A549 (cell line): ENCODE data around the gene CDKN2A. TPM values are rescaled to one million over a fixed set of nuclear protein-coding genes. Genes with fewer than 3 reads are reported as not detected.
"Not testable (repeated sequence)": the region's sequence is repeated elsewhere in the genome, so short reads cannot be mapped to it uniquely, and the experiment has no call there.

Experiments
- ATAC-seq, 2 experiments: fragments of 200-7000 bp in 1 of 2; fragments of >200 bp in 1 of 2; cut with Nextera tagmentation in 1 of 2; cut with Tn5 transposase in 1 of 2; 3 replicates each; pipeline versions ENCODE4 v1.8.0 to v1.9.1; 2018 to 2020; ENCODE audit warnings: mild to moderate bottlenecking in 1 of 2, moderate library complexity in 1 of 2
- CTCF ChIA-PET: fragments of 300-600 bp; sonication (Branson Sonifier 250); formaldehyde crosslinking; extraction: SDS; loops from one replicate; lab custom pipeline; 2021; ENCODE audit warnings: antibody characterized with exemption, inconsistent platforms; lab: Yijun Ruan, JAX
- POLR2A ChIA-PET: fragments of 350-600 bp; formaldehyde crosslinking; extraction: SDS; loops from one replicate; lab custom pipeline; 2021; ENCODE audit warnings: antibody characterized with exemption, inconsistent platforms; lab: Yijun Ruan, JAX
- DNase-seq, 2 experiments: peaks; one replicate each; pipeline versions ENCODE4 v3.0.0 to v3.0.0-alpha.2; 2011 to 2016; ENCODE audit warnings: low read depth in 1 of 2, low spot score in 1 of 2
- FAIRE-seq: peaks from 2 replicates; lab custom pipeline; 2011; peaks lifted over from hg19 to GRCh38; lab: Jason Lieb, UNC
- H3K27ac ChIP-seq, 2 experiments: fragments of >200 bp; sonication (Bioruptor Twin); formaldehyde crosslinking; 3 replicates each; pipeline ENCODE4 v1.5.1; 2016 to 2017
- H3K4me1 ChIP-seq: fragments of >200 bp; sonication (Bioruptor Twin); formaldehyde crosslinking; 3 replicates; pipeline ENCODE4 v1.6.1; 2016
- H3K4me2 ChIP-seq: fragments of >200 bp; sonication (Bioruptor Twin); formaldehyde crosslinking; 3 replicates; pipeline ENCODE4 v1.6.1; 2016
- H3K4me3 ChIP-seq: fragments of >200 bp; sonication (Bioruptor Twin); formaldehyde crosslinking; 3 replicates; pipeline ENCODE4 v1.5.1; 2016
- H3K9me3 ChIP-seq: fragments of >200 bp; sonication (Bioruptor Twin); formaldehyde crosslinking; 3 replicates; pipeline ENCODE4 v1.6.1; 2016
- CBX8 ChIP-seq: fragments of 200-600 bp; sonication (generic); IDR thresholded peaks from 2 replicates; pipeline ENCODE4 v1.6.1; 2016
- CEBPB ChIP-seq, 2 experiments: fragments of >200 bp in 1 of 2; sonication (Bioruptor Twin) in 1 of 2; formaldehyde crosslinking in 1 of 2; IDR thresholded peaks; 2 replicates each; pipeline ENCODE4 v1.6.1; 2012 to 2016
- CHD2 ChIP-seq: fragments of 150-350 bp; IDR thresholded peaks from 2 replicates; pipeline ENCODE4 v1.6.1; 2014; ENCODE audit warnings: low read length; ENCODE audit not compliant: partially characterized antibody
- CHD4 ChIP-seq: fragments of 200-600 bp; sonication (generic); IDR thresholded peaks from 2 replicates; pipeline ENCODE4 v1.6.1; 2016; ENCODE audit warnings: antibody characterized with exemption, mild to moderate bottlenecking, borderline replicate concordance
- EHMT2 ChIP-seq: fragments of 200-600 bp; sonication (generic); IDR thresholded peaks from 2 replicates; pipeline ENCODE4 v1.6.1; 2016; ENCODE audit warnings: antibody characterized with exemption, low read depth, mild to moderate bottlenecking, moderate library complexity
- FOSL2 ChIP-seq, 2 experiments: fragments of 450-650 bp in 1 of 2; fragments of >200 bp in 1 of 2; sonication (Bioruptor Twin) in 1 of 2; formaldehyde crosslinking; IDR thresholded peaks; 2 replicates each; pipeline versions ENCODE4 v1.5.0 to v1.6.1; 2016 to 2020; ENCODE audit warnings: mild to moderate bottlenecking in 1 of 2, moderate library complexity in 1 of 2
- FOXS1 ChIP-seq: fragments of 250-450 bp; sonication (Bioruptor Pico); IDR thresholded peaks from 2 replicates; pipeline ENCODE4 v1.5.0; 2020; ENCODE audit warnings: mild to moderate bottlenecking, moderate library complexity
- HOXA7 ChIP-seq: fragments of 250-450 bp; sonication (Bioruptor Pico); IDR thresholded peaks from 2 replicates; pipeline ENCODE4 v1.5.0; 2020; ENCODE audit warnings: mild to moderate bottlenecking, moderate library complexity
- JUN ChIP-seq, 2 experiments: fragments of >200 bp; sonication (Bioruptor Twin); formaldehyde crosslinking; IDR thresholded peaks; 2 replicates in 1 of 2; 3 replicates in 1 of 2; pipeline ENCODE4 v1.6.1; 2016 to 2017
- MAFK ChIP-seq: fragments of 450-650 bp; IDR thresholded peaks from 2 replicates; pipeline ENCODE4 v1.6.1; 2014; ENCODE audit not compliant: partially characterized antibody
- MAX ChIP-seq: IDR thresholded peaks from 2 replicates; pipeline ENCODE4 v1.6.1; 2012
- MYC ChIP-seq: IDR thresholded peaks from 2 replicates; pipeline ENCODE4 v1.6.1; 2012; ENCODE audit warnings: mild to moderate bottlenecking, inconsistent platforms, low read length, improper control_type of control experiment, borderline replicate concordance
- NFE2L2 ChIP-seq: fragments of 150-350 bp; conservative IDR thresholded peaks from 2 replicates; pipeline ENCODE4 v1.6.1; 2014; ENCODE audit warnings: low read length
- NR3C1 ChIP-seq: fragments of >200 bp; sonication (Bioruptor Twin); formaldehyde crosslinking; IDR thresholded peaks from 3 replicates; pipeline ENCODE4 v1.6.1; 2017
- POLR2A ChIP-seq: IDR thresholded peaks from 2 replicates; pipeline ENCODE4 v1.6.1; 2012; ENCODE audit warnings: mild to moderate bottlenecking, low read length
- POLR2AphosphoS2 ChIP-seq: conservative IDR thresholded peaks from 2 replicates; pipeline ENCODE4 v1.6.1; 2012; ENCODE audit warnings: low read length, improper control_type of control experiment, inconsistent platforms
- RAD21 ChIP-seq, 2 experiments: fragments of >200 bp in 1 of 2; sonication (Bioruptor Twin) in 1 of 2; formaldehyde crosslinking in 1 of 2; IDR thresholded peaks in 1 of 2; conservative IDR thresholded peaks in 1 of 2; 2 replicates in 1 of 2; 3 replicates in 1 of 2; pipeline ENCODE4 v1.6.1; 2012 to 2018; ENCODE audit warnings: inconsistent platforms in 1 of 2
- RCOR1 ChIP-seq: fragments of 150-350 bp; IDR thresholded peaks from 2 replicates; pipeline ENCODE4 v1.6.1; 2014; ENCODE audit warnings: antibody characterized with exemption, low read length, low read depth
- RNF2 ChIP-seq: fragments of 200-600 bp; sonication (generic); IDR thresholded peaks from 2 replicates; pipeline ENCODE4 v1.6.1; 2016; ENCODE audit warnings: low read depth, mild to moderate bottlenecking, antibody characterized with exemption, moderate library complexity, borderline replicate concordance
- SMC3 ChIP-seq: fragments of >200 bp; sonication (Bioruptor Twin); formaldehyde crosslinking; IDR thresholded peaks from 3 replicates; pipeline ENCODE4 v1.6.1; 2018; ENCODE audit warnings: inconsistent platforms
- TP53 ChIP-seq: fragments of 250-450 bp; sonication (Bioruptor Pico); IDR thresholded peaks from 2 replicates; pipeline ENCODE4 v1.5.0; 2021; ENCODE audit warnings: mild to moderate bottlenecking, moderate library complexity
- ZNF302 ChIP-seq: fragments of 250-450 bp; sonication (Bioruptor Pico); IDR thresholded peaks from 2 replicates; pipeline ENCODE4 v1.9.0; 2021; ENCODE audit warnings: inconsistent platforms, mild to moderate bottlenecking, moderate library complexity
- WGBS: methylation state at CpG from one replicate; pipeline ENCODE4 v1.1.6; 2017; ENCODE audit errors: missing lambda C conversion rate; 5-methylcytosine and 5-hydroxymethylcytosine counted together
- polyA plus RNA-seq, 4 experiments: library from polyadenylated mRNA; depleted of rRNA in 3 of 4; stranded (reverse); fragments of >200 nt; fragmentation: RNase III in 1 of 4; extraction: RNeasy Plus Mini Kit Qiagen cat#74134 plus additional on column Dnase treatment in 1 of 4; gene quantifications; 2 replicates in 3 of 4; 3 replicates in 1 of 4; pipeline ENCODE4 v1.2.3, GENCODE V29; 2011 to 2017
- TF ChIP-seq, protein P1 (sequence below): fragments of 250-450 bp; sonication (Bioruptor Pico); IDR thresholded peaks from 2 replicates; pipeline ENCODE4 v1.5.0; 2021; ENCODE audit warnings: mild to moderate bottlenecking, moderate library complexity, borderline replicate concordance
- TF ChIP-seq, protein P2 (sequence below): fragments of >200 bp; sonication (Bioruptor Twin); formaldehyde crosslinking; IDR thresholded peaks from 3 replicates; pipeline ENCODE4 v1.5.1; 2016
- TF ChIP-seq, protein P3 (sequence below): fragments of >200 bp; sonication (Bioruptor Twin); formaldehyde crosslinking; IDR thresholded peaks from 2 replicates; pipeline ENCODE4 v1.6.1; 2016

Gene CDKN2A
- polyA plus RNA-seq, 2 of the 4 experiments (the other 2 are of a cell fraction) = not detected

GRCh38 chr9:21965401-21965951, 28.7 kb downstream of the CDKN2A start:
- no peak for DNase-seq
- TF ChIP-seq RNF2 (no peak), CHD2 (no peak), NR3C1 (no peak), CBX8 (no peak)
- no peak for ATAC-seq
- Histone ChIP-seq H3K4me1 (no peaks in the 10 kb centered on the region), H3K9me3 (no peaks in the 10 kb centered on the region), H3K27ac (no peak overlapping the region), H3K4me2 (no peak overlapping the region), H3K4me3 (no peak overlapping the region)
- ChIA-PET POLR2A (no interaction called here), CTCF (no interaction called here)
- no peak for FAIRE-seq
- WGBS = no CpG with 5 or more reads among the region's 30 CpGs

DNA sequence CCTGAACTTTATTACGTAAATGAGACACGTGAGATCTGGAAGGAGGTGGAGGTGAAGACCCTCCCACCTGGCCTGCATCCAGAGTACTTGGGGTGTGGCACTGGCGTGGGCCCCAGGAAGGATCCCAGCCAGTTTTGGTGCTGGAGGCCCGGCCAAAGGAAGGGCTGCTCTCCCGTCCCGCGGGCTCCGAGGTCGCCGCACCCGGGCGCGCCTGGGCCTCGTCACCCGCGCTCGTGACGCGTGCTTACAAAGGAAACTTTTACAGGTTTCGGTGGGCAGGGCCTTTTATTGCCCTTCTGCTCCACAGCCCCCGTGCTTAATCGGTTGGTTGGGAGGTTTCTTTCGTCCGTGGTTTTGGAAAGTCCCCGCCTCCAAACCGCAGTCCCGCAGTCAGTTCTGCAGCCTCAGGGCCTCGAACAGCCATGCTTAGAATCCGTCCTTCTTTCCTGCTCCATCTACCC, 29.2 kb downstream of the CDKN2A start:
- no peak for FAIRE-seq
- Histone ChIP-seq H3K4me3 (no peak overlapping the region), H3K9me3 (no peaks in the 10 kb centered on the region), H3K4me2 (no peak overlapping the region)
- no peak for ATAC-seq
- DNase-seq = no peak
- TF ChIP-seq CHD4 = no peak
- TF ChIP-seq TP53 (CRISPR knock-in tag) = no peak
- TF ChIP-seq, protein P1, sequence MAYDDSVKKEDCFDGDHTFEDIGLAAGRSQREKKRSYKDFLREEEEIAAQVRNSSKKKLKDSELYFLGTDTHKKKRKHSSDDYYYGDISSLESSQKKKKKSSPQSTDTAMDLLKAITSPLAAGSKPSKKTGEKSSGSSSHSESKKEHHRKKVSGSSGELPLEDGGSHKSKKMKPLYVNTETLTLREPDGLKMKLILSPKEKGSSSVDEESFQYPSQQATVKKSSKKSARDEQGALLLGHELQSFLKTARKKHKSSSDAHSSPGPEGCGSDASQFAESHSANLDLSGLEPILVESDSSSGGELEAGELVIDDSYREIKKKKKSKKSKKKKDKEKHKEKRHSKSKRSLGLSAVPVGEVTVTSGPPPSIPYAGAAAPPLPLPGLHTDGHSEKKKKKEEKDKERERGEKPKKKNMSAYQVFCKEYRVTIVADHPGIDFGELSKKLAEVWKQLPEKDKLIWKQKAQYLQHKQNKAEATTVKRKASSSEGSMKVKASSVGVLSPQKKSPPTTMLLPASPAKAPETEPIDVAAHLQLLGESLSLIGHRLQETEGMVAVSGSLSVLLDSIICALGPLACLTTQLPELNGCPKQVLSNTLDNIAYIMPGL = no peak
- no peak for TF ChIP-seq POLR2A
- TF ChIP-seq HOXA7 (CRISPR knock-in tag) = no peak
- TF ChIP-seq, protein P2, sequence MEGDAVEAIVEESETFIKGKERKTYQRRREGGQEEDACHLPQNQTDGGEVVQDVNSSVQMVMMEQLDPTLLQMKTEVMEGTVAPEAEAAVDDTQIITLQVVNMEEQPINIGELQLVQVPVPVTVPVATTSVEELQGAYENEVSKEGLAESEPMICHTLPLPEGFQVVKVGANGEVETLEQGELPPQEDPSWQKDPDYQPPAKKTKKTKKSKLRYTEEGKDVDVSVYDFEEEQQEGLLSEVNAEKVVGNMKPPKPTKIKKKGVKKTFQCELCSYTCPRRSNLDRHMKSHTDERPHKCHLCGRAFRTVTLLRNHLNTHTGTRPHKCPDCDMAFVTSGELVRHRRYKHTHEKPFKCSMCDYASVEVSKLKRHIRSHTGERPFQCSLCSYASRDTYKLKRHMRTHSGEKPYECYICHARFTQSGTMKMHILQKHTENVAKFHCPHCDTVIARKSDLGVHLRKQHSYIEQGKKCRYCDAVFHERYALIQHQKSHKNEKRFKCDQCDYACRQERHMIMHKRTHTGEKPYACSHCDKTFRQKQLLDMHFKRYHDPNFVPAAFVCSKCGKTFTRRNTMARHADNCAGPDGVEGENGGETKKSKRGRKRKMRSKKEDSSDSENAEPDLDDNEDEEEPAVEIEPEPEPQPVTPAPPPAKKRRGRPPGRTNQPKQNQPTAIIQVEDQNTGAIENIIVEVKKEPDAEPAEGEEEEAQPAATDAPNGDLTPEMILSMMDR = no peak
- TF ChIP-seq MAFK = no peak
- no peak for TF ChIP-seq CBX8
- TF ChIP-seq RAD21 (conservative IDR thresholded peaks at IDR 0.05 in 1 of 2, IDR thresholded peaks at IDR 0.05 in 1 of 2) = no peak
- TF ChIP-seq SMC3 = no peak
- no peak for TF ChIP-seq FOSL2 (IDR thresholded peaks at IDR 0.05)
- no peak for TF ChIP-seq FOSL2 (CRISPR knock-in tag; IDR thresholded peaks at IDR 0.05)
- no peak for TF ChIP-seq EHMT2
- TF ChIP-seq, protein P3, sequence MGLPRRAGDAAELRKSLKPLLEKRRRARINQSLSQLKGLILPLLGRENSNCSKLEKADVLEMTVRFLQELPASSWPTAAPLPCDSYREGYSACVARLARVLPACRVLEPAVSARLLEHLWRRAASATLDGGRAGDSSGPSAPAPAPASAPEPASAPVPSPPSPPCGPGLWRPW = no peak
- no peak for TF ChIP-seq MAX
- no peak for TF ChIP-seq NFE2L2
- TF ChIP-seq CEBPB (IDR thresholded peaks at IDR 0.05) = no peak
- TF ChIP-seq, all 56 proteins: peak for 0
- H3K4me1 ChIP-seq = no peaks in the 10 kb centered on the region
- no peak overlapping the region for H3K27ac ChIP-seq
- no CpG with 5 or more reads among the region's 29 CpGs for WGBS
- ChIA-PET POLR2A (no interaction called here), CTCF (no interaction called here)

- H3K4me2 ChIP-seq = no peak overlapping the region
- ChIA-PET CTCF (no interaction called here), POLR2A (no interaction called here)
- no peaks in the 10 kb centered on the region for H3K9me3 ChIP-seq
- no peak for ATAC-seq
- FAIRE-seq = no peak
- DNase-seq = no peak
- no peak overlapping the region for H3K4me3 ChIP-seq
- H3K4me1 ChIP-seq = no peaks in the 10 kb centered on the region
- H3K27ac ChIP-seq = no peak overlapping the region
- WGBS = no CpG with 5 or more reads among the region's 2 CpGs
- TF ChIP-seq MYC = no peak
- TF ChIP-seq FOXS1 (CRISPR knock-in tag) = no peak
- no peak for TF ChIP-seq RCOR1
- TF ChIP-seq ZNF302 = no peak
- TF ChIP-seq POLR2AphosphoS2 = no peak
- TF ChIP-seq JUN (IDR thresholded peaks at IDR 0.05) = no peak
These were observed 32.6 kb downstream of the CDKN2A start for GRCh38 chr9:21961569-21961968.

DNA sequence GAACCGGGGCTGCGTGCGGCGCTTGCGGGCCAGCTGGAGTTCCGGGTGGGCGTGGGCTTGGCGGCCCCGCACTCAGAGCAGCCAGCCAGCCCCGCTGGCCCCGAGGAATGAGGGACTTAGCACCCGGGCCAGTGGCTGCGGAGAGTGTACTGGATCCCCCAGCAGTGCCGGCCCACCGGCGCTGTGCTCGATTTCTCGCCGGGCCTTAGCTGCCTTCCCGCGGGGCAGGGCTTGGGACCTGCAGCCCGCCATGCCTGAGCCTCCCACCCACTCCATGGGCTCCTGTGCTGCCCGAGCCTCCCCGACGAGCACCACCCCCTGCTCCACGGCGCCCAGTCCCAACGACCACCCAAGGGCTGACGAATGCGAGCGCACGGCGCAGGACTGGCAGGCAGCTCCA, 34.9 kb downstream of the CDKN2A start:
- ATAC-seq, H3K4me2 ChIP-seq, H3K4me3 ChIP-seq, CTCF ChIA-PET, H3K4me1 ChIP-seq, POLR2A ChIA-PET, H3K9me3 ChIP-seq, FAIRE-seq, H3K27ac ChIP-seq, DNase-seq: not testable (repeated sequence)
- no CpG with 5 or more reads among the region's 33 CpGs for WGBS
